Activated CD4-positive, alpha-beta T cell treated with anti-CD3 and anti-CD28 coated beads, Interleukin-2, amount 50 U/mL, for 24 hours (primary cell): Measurements from ENCODE around the gene STRIP1.
"Not testable (repeated sequence)": the region's sequence is repeated elsewhere in the genome, so short reads cannot be mapped to it uniquely, and the experiment has no call there.

Experiments used
- DNase-seq, 2 donors: peaks; one replicate each; pipeline ENCODE4 v3.0.0-alpha.2; 2020; ENCODE audit warnings: low read depth in 1 of 2, low spot score in 1 of 2

STRIP1 gene

DNA sequence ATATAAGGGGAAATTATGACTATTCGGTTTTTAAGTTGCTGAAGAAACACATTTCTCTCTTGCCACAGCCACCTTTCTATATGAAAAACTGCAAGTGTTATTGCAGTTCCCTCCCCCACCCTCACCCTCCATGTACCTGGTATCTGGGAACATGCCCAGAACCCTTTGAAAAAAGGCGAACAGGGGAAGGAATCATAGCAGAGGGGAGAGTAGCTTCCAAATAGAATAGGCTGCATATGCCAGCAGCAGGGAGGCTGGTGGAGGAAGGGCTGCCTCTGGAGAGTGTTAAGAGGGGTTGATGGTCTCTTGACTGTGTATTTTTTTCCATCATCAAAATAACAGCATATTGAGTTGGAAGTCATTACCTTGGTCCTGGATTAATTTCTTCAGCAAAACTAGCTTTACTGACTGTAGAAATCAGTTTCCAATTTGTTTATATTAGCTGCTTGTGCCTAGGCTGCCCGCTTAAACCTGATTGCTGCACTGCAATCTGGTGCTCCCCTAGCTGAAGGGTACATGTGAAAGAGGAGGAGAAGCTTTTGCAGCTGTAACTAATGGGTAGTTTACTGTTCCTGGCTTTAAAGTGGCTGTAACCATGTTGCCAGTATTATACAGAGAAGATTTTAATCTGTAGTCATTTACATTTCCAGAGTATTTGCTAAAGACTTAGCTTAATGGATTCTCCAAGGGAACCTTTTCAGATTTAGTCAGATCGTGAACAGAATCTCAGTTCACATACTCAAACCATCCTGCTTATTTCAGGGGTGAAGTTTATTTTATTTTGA lies 27.2 kb upstream of the STRIP1 start:
- no peak for DNase-seq

DNA sequence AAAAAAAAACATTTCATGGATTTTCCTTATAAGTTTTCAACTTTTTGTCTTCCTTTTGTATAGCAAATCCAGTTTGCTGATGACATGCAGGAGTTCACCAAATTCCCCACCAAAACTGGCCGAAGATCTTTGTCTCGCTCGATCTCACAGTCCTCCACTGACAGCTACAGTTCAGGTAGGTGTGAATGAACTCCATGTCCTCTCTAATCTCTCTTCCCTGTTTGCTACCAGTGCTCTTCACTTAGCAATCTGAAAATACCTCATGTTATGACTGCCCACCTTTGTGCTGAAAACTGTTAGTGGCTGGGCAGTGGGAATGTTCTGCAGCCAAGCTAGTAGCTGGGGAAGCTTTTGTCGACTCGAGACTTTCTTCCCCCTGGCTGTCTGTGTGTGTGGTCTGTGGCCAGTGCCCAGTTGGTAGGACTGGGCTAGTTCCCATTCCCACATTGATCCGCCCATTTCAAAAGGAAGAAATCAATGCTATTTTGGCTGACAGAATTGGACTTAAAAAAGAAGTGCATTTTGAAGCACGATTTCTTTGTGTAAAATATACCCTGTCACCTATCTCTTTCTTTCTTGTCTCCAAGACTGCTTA lies 25.4 kb upstream of the STRIP1 start:
- no peak for DNase-seq

DNA sequence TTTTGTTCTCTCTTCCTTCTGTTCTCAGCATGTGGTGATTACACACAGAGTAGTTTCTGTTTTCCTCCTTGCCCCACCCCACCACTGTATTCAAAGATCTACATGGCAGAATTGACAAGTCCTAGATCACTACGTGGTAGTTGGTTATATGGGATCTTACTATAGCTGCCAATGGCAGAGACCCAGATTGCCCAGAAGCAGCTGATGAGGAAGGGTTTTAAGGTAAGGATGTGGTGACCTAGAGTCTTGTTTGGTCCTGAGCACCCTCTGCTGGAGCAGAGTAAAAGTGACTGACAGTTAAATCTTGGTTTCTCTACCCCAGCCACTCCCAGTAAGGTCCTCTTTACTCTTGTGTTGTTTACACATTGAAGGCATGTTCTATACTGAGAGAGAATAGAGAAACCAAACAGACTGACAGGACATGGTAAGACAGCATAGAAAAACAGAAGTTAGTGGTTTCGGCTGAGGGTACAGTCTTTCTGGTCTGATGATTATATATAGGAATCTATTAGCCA lies 22.8 kb upstream of the STRIP1 start:
- DNase-seq: no peak

DNA sequence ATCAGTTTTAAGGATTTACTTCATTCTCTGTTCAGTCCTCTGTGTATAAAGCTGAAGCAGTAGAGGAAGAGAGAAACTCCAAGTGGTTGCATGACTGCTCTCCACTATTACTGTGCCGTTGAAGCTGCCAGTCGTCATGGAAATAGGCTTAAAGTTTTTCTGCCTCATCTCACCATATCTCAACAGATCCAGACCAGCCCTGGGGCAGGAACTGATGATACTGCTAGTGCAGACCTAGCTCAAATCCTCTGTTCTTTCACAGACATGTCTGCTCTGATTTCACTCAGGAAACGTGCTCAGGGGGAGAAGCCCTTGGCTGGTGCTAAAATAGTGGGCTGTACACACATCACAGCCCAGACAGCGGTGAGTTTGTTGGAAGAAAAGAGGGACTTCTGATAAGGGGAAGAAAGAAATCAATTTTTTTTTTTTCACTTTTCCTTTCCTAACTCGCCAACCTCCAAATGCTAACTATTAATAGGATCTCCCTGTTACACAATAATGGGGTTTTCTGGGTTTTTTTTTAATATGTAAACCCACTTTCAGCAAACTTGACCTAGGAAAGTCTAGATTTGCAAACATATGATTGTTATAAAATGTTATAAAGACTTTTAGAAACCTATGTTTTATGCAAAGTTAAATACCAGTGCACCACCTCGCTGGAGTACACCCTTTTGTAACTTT lies 22.2 kb upstream of the STRIP1 start:
- no peak for DNase-seq

DNA sequence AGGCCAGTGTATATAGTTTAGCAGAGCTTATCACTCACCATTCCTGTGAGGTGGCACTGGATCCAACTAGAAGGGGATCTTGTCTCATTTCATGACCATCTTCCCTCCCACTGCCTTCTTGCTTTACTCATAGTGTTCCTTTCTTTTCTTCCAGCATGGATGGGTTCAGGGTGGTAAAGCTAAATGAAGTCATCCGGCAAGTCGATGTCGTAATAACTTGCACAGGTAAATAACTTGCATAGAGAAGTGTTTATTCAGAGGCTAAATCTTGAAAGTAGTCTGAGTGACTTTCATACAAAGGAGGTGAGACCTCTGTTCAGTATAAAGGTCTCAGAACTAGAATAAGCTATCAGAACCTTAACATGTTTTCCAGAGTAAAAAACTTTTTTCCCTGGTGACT lies 16.6 kb upstream of the STRIP1 start:
- no peak for DNase-seq

DNA sequence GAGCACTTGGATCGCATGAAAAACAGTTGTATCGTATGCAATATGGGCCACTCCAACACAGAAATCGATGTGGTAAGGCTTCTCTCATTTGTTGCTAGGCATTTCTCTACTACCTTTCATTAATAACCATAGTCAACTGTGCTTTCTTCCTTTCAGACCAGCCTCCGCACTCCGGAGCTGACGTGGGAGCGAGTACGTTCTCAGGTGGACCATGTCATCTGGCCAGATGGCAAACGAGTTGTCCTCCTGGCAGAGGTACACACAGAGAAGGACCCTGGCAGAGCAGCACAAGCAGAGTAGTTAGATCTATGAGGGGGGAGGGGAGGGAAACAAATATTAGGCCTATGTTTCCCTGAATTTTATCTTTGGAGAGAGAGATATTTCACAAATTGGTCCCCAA lies 16.0 kb upstream of the STRIP1 start:
- DNase-seq: no peak

DNA sequence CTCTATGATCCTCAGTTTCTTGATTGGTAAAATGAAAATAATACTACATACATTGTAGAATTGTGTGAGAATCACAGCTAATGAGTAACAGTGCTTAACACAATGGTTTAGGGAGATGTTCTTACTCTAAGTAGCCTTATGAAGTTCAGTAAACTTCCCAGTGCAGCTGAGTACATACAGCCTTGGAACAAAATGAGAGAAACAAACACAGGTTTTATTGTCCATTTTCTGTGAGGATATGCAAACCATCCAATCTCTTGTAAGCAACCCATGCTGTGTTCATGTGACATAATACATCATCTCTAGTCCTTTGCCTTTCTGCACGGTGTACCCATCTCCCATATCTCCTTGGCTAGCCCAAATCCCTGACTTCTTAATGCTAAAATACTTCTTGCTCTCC lies 14.7 kb upstream of the STRIP1 start:
- DNase-seq: no peak

DNA sequence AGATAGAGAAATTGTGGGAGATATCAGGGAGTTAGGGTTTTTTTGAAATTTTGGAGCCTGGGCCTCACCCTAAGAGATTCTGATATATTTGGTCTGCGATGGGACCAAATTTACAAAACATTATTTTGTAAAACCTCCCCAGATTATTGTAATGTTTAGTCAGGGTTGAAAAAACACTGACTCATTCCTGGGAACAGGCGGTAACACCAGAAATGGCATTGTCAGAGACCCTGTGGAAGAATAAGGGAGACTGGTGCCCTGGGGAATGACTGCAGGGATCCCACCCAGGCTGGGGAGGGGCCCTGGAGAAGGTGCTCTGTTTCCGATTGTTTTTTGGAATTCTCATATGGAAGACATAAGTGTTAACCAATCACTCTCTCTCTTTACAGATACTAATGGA lies 13.1 kb upstream of the STRIP1 start:
- DNase-seq: no peak

DNA sequence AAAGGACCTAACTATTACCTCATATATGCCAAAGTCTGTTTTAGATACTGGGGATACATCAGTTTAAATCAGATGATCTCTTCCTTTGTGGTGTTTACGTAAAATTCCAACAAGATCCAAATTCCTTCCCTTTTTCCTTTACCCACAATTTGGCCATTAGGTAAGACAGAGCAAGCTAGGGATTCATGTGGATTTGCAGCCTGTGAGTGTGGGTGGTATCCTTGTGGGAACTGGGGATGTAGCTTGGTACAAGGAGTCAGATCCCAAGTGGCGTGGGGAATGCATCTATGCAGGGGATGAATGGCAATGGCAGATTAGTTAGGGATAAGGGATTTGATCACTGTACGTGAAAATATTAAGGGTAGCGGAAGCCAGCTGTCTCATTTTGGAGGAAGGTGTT lies 9.8 kb upstream of the STRIP1 start:
- no peak for DNase-seq

DNA sequence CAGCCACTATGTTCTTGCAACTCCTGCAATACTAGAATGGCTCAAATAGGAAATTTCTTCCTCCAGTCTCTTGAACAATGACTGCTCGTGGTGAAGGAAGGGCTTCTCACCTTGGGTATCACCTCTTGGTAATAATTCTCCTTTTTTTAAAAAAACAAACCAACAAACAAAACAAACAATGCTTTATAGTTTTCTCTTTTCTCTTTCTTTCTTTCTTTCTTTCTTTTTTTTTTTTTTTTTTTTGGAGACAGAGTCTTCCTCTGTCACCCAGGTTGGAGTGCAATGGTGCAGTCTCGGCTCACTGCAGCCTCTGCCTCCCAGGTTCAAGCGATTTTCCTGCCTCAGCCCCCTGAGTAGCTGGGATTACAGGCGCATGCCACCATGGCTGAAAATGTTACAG lies 3.7 kb upstream of the STRIP1 start:
- DNase-seq: not testable (repeated sequence)

DNA sequence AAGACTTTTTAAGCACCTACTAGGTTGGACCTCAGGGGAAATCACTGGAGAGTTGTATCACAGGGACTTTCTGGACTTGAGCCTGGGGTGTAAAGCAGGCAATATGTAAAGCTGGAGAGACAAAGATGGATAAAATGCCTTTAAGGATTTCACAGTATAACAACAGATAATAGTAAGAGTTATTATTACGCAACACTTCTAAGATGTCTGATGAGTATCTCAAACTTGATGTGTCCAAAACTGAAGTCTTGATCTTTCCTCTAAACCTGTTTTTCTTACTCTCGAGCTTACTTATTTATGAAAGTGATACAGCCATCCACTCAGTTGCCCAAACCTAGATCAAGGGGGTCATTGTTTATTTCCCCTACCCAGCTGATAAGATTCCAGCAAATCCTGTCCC lies 2.1 kb upstream of the STRIP1 start:
- no peak for DNase-seq

DNA sequence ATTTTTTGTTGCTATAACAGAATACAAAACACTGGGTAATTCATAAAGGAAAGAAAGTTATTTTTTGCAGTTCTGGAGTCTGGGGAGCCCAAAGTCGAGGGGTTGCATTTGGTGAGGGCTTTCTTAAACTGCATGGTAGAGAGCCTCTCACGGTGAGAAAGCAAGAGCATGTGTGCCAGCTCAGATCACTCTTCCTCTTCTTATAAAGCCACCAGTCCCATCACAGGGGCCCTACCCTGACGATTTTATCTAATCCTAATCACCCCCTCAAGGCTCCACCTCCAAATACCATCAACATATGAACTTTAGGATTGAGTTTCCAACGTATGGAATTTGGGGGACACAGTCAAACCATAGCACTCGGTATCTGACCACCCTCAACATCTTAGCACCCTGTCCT lies 1.0 kb upstream of the STRIP1 start:
- no peak for DNase-seq

DNA sequence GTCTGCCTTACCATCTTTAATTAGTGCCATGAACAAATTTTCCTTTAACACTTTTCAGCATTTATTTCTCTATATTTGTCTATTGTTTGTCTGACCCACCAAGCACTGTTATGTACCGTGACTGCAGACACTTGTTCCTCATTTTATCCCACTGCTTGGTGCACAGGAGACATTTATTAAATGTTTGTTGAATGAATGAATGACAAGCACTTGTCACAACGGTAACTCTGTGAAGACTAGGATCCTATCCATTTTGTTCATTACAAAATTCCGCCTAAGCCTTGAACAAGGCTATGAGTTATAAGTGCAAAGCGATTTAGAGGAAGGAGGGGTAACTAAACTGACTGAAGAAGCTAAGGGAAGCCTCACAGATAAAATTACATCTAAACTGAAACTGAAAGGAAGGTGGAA lies 379 bp upstream of the STRIP1 start:
- no peak for DNase-seq

DNA sequence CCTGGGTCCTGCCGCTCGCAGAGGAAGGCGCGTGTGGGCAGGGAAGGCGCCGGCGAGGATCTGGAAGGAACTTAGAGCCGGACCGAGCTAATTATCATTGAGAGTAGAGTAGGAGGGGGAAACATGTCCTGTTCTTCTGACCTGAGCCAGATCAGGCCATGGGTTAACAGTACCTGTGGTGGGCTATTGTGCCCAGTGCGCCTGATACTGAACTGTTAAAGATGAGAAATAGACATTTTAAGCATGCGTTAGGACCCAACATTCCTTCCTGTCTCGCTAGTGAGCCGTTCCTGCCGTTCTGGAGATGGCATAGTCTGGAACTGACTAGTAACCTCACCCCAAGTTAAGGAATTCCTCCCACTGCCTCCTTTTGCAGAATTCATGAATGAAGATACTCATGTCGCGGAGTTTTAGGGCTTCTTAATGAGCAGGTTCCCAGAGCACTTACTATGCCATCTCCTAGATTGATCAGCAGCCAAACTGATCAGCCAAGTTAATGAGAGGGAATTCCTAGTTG lies 870 bp downstream of the STRIP1 start:
- DNase-seq: no peak

DNA sequence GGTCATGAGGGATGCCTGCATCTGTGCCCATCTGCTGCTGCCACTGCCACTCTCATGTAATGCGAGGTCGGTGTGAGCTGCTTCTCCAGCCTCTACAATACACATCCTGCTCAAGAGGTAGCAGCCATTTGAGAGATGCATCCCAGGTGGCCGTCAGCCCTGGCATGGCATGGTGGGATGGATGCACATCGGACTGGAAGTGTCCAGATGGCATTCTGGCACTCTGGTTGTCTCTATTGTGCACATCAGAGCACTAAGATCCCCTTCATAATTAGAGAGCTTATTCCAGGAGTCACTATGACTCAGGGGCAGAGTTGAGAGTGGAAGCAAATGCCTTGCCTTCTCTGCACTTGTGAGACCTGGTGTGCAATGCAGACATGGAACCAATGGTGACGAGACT lies 3.8 kb downstream of the STRIP1 start:
- no peak for DNase-seq

DNA sequence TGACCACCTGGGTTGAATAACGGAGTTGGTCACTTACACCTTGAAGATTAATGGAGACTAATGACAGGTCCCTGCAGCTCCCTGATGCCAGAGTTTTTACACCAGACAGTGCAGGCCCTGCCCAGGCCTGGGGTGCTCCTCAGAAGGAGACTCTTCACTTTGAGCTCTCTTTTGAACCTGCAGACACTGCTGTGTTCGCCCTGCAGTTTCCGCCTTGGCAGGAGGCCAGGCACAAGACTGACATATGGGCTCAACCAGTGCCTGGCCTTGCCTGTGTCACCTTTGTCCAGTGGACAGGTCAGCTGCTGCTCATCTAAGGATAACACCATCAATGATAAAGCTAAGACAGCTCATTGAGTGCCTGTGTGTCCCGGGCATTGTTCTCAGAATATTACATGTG lies 5.2 kb downstream of the STRIP1 start:
- no peak for DNase-seq

DNA sequence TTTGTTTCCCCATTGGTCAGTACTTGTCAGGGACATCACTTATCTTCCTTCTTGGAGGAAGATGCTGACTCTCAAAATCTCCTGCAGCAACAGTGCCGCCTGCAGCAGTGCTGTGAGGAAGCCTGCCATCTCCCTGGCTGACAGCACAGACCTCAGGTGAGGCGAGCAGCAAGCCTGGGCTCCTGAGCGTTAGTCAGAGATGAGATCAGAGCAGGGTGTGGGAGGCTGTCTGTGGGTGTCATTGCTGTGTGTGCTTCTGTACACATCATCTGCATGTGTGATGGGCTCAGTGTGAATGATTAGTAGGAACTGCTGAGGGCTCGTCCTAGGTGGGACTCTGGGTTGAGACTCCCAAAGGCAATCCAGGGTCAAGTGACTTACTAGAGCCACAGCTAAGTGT lies 6.1 kb downstream of the STRIP1 start:
- DNase-seq: no peak

DNA sequence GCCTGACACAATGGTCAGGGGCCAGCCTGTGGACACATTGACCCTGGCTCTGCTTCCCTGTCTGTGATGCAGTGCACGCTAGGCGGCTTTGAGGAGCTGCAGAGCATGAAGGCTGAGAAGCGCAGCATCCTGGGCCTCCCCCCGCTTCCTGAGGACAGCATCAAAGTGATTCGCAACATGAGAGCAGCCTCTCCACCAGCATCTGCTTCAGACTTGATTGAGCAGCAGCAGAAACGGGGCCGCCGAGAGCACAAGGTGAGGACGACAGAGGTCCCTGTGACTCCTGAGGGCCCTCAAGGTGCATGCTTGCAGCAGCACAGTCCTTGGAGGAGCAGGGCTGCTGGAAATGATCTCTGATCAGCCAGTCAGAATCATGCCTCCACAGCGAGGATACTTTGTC lies 8.6 kb downstream of the STRIP1 start:
- DNase-seq: no peak

DNA sequence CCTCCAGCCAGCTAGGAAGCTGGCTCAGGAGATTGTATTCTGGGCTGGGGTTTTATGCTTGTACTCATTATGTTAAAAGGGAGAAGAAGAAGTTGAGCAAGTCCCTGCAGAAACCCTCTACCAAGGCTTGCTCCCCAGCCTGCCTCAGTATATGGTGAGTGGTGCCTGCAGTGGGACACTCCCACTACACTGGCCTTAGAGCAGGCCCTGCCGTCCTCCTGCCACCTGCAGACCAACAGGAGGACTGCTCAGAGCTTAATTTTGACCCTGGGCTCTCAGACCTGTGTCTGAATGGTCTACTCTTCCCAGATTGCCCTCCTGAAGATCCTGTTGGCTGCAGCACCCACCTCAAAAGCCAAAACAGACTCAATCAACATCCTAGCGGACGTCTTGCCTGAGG lies 13.0 kb downstream of the STRIP1 start:
- DNase-seq: no peak

DNA sequence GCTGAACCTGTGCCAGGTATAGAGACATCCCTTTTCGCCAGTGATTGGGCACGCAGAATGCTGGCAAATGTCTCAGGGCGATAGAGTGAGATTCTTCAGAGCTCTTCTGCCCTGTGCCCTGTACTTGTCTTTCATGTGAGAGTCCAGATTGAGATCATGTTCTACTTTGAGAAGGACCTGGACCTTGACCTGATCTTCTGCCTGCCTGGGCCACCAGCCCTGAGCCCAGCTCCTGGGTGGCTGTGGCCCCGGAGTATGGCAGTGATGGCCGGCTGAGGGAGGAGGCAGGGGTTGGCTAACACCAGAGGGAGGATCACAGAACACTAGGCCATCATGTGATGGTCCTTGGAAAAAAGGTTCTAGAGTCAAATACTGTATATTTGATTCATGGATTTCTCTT lies 13.8 kb downstream of the STRIP1 start:
- DNase-seq: no peak

DNA sequence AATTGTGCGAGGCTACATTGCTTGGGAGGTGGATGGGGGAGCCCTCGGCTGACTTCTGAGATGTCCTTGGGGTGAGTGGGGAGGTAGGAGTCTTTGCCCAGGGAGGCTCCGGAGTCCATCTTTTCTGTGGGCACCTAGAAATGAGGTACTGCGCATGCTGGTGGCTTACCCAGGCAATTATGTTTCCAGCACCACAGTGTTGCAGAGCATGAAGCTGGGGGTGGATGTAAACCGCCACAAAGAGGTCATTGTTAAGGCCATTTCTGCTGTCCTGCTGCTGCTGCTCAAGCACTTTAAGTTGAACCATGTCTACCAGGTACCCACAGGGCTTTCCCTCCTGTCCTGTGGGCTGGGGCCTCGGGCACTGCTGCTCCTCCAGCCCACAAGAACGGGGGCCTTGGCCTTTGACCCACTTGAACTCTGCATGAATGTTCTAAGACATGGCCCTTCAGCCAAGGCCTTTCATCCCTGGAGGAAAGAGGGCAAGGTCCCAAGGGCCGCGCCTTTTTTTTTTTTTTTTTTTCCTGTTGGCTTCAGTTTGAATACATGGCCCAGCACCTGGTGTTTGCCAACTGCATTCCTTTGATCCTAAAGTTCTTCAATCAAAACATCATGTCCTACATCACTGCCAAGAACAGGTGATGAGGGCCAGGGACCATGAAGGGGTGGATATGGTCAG lies 14.6 kb downstream of the STRIP1 start:
- no peak for DNase-seq
